DOHH2 (cell line): Measurements from ENCODE around the gene KIAA0586.

Experiments used
- H3F3A ChIP-seq: fragments of 200-600 bp; sonication (generic), shearing (Covaris generic); 2 replicates; pipeline ENCODE4 v1.6.0; 2016; ENCODE audit warnings: antibody characterized with exemption, mild to moderate bottlenecking; ENCODE audit not compliant: control insufficient read depth, insufficient read depth
- H3K27ac ChIP-seq: fragments of 200-600 bp; sonication (generic); 2 replicates; pipeline ENCODE4 v1.5.1; 2014; ENCODE audit warnings: low read depth, mild to moderate bottlenecking, low read length, moderate library complexity
- H3K27me3 ChIP-seq: fragments of 200-600 bp; sonication (generic); 2 replicates; pipeline ENCODE4 v1.6.1; 2014; ENCODE audit warnings: mild to moderate bottlenecking, low read length, mixed read lengths; ENCODE audit not compliant: control insufficient read depth
- H3K36me3 ChIP-seq: fragments of 200-600 bp; sonication (generic); 2 replicates; pipeline ENCODE4 v1.6.1; 2014; ENCODE audit warnings: mild to moderate bottlenecking, low read length, moderate library complexity, mixed read lengths; ENCODE audit not compliant: control insufficient read depth
- H3K4me1 ChIP-seq: fragments of 200-600 bp; sonication (generic); 2 replicates; pipeline ENCODE4 v1.6.1; 2014; ENCODE audit warnings: mild to moderate bottlenecking, low read length, mixed read lengths; ENCODE audit not compliant: control insufficient read depth
- H3K4me2 ChIP-seq: fragments of 200-600 bp; sonication (generic); 2 replicates; pipeline ENCODE4 v1.6.0; 2014; ENCODE audit warnings: mild to moderate bottlenecking, low read length, moderate library complexity
- H3K4me3 ChIP-seq: fragments of 200-600 bp; sonication (generic); 2 replicates; pipeline ENCODE4 v1.5.1; 2014; ENCODE audit warnings: mild to moderate bottlenecking, low read length, mixed read lengths
- H3K79me2 ChIP-seq: fragments of 200-600 bp; sonication (generic); 2 replicates; pipeline ENCODE4 v1.6.1; 2014; ENCODE audit warnings: mild to moderate bottlenecking, low read length, mixed read lengths; ENCODE audit not compliant: control insufficient read depth
- H3K9me2 ChIP-seq: fragments of 200-600 bp; sonication (generic); replicated peaks from 2 replicates; pipeline ENCODE4 v1.6.1; 2014; ENCODE audit warnings: mild to moderate bottlenecking, low read length, mixed read lengths; ENCODE audit not compliant: control insufficient read depth
- H3K9me3 ChIP-seq: fragments of 200-600 bp; sonication (generic); 2 replicates; pipeline ENCODE4 v1.6.1; 2014; ENCODE audit warnings: antibody characterized with exemption, low read length, mixed read lengths; ENCODE audit not compliant: control insufficient read depth, insufficient read depth
- H4K20me1 ChIP-seq: fragments of 200-600 bp; sonication (generic); 2 replicates; pipeline ENCODE4 v1.6.0; 2014; ENCODE audit warnings: low read depth, mild to moderate bottlenecking, antibody characterized with exemption, low read length, moderate library complexity; ENCODE audit not compliant: control insufficient read depth, insufficient read depth
- EZH2phosphoT487 ChIP-seq: fragments of 200-600 bp; sonication (generic); IDR thresholded peaks from 2 replicates; pipeline ENCODE4 v1.6.1; 2017; ENCODE audit warnings: borderline replicate concordance, mild to moderate bottlenecking, antibody characterized with exemption, low read length, moderate library complexity, mixed read lengths
- TF ChIP-seq, protein P1 (sequence below): fragments of 200-600 bp; sonication (generic); IDR thresholded peaks from one replicate; pipeline ENCODE4 v1.5.1; 2014; ENCODE audit warnings: antibody characterized with exemption, mild to moderate bottlenecking, low read depth, low read length; ENCODE audit not compliant: poor library complexity, severe bottlenecking

KIAA0586 gene

DNA sequence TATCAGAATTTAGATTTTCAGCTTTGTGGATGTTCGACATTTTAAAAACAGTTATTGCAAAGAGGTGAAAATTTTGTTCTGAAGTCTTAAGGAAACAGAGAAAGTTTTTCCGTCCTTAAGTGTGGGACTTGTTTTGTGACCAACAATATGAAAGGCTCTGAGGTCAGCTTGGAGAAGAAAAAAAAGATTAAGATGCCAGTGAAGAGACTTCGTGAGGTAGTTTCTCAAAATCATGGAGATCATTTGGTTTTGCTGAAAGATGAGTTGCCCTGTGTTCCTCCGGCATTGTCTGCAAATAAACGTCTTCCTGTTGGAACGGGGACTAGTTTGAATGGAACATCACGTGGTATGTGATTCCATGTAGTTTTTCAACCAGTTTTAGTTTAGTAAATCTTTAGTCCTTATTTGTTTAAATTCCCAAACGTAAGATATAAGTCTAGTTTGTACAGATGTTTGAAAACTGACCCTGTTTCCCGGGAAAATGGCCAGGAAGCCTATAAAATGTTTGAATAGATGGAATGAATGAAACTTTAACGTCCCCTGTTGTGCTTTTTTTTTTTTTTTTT lies 682 bp downstream of the KIAA0586 start:
- H3K4me1 ChIP-seq: peaks cover 36% of the 10 kb centered on the region
- peaks cover 68% of the 10 kb centered on the region for H3K79me2 ChIP-seq

GRCh38 chr14:58430156-58430555 lies 2.6 kb downstream of the KIAA0586 start:
- Histone ChIP-seq H3K79me2 (peaks cover 50% of the 10 kb centered on the region), H3K36me3 (peaks cover 56% of the 10 kb centered on the region), H3K4me3 (peak overlapping the region; percentile 76), H3K9me3 (no peaks in the 10 kb centered on the region), H3K27ac (no peak overlapping the region), H4K20me1 (no peaks in the 10 kb centered on the region), H3K4me2 (peak overlapping the region; percentile 87), H3K27me3 (no peaks in the 10 kb centered on the region), H3F3A (peaks cover 7% of the 10 kb centered on the region), H3K4me1 (peaks cover 29% of the 10 kb centered on the region), H3K9me2 (no peaks in the 10 kb centered on the region)
- no peak for TF ChIP-seq EZH2phosphoT487
- TF ChIP-seq, protein P1, sequence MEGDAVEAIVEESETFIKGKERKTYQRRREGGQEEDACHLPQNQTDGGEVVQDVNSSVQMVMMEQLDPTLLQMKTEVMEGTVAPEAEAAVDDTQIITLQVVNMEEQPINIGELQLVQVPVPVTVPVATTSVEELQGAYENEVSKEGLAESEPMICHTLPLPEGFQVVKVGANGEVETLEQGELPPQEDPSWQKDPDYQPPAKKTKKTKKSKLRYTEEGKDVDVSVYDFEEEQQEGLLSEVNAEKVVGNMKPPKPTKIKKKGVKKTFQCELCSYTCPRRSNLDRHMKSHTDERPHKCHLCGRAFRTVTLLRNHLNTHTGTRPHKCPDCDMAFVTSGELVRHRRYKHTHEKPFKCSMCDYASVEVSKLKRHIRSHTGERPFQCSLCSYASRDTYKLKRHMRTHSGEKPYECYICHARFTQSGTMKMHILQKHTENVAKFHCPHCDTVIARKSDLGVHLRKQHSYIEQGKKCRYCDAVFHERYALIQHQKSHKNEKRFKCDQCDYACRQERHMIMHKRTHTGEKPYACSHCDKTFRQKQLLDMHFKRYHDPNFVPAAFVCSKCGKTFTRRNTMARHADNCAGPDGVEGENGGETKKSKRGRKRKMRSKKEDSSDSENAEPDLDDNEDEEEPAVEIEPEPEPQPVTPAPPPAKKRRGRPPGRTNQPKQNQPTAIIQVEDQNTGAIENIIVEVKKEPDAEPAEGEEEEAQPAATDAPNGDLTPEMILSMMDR: no peak

More for the DNA sequence above, 682 bp downstream of the KIAA0586 start:
- Histone ChIP-seq H3K27me3 (no peaks in the 10 kb centered on the region), H3K36me3 (peaks cover 58% of the 10 kb centered on the region), H4K20me1 (no peaks in the 10 kb centered on the region), H3K9me3 (no peaks in the 10 kb centered on the region), H3K9me2 (no peaks in the 10 kb centered on the region), H3K4me2 (peak overlapping the region; percentile 87), H3F3A (peaks cover 7% of the 10 kb centered on the region), H3K27ac (peak overlapping the region; percentile 96), H3K4me3 (peak overlapping the region; percentile 76)
- TF ChIP-seq EZH2phosphoT487: no peak
- TF ChIP-seq, protein P1: no peak

GRCh38 chr14:58439476-58439875 lies 12.0 kb downstream of the KIAA0586 start:
- TF ChIP-seq, protein P1: no peak
- TF ChIP-seq EZH2phosphoT487: no peak

More at GRCh38 chr14:58439476-58439875, 12.0 kb downstream of the KIAA0586 start:
- Histone ChIP-seq H3K27ac (no peak overlapping the region), H3K27me3 (no peaks in the 10 kb centered on the region), H3K9me2 (no peaks in the 10 kb centered on the region), H4K20me1 (no peaks in the 10 kb centered on the region), H3K4me3 (no peak overlapping the region), H3K79me2 (no peaks in the 10 kb centered on the region), H3K36me3 (peaks cover 44% of the 10 kb centered on the region), H3K9me3 (no peaks in the 10 kb centered on the region), H3K4me2 (no peak overlapping the region), H3F3A (no peaks in the 10 kb centered on the region), H3K4me1 (no peaks in the 10 kb centered on the region)
